Measurements from ENCODE around the gene DDR1.

DNA sequence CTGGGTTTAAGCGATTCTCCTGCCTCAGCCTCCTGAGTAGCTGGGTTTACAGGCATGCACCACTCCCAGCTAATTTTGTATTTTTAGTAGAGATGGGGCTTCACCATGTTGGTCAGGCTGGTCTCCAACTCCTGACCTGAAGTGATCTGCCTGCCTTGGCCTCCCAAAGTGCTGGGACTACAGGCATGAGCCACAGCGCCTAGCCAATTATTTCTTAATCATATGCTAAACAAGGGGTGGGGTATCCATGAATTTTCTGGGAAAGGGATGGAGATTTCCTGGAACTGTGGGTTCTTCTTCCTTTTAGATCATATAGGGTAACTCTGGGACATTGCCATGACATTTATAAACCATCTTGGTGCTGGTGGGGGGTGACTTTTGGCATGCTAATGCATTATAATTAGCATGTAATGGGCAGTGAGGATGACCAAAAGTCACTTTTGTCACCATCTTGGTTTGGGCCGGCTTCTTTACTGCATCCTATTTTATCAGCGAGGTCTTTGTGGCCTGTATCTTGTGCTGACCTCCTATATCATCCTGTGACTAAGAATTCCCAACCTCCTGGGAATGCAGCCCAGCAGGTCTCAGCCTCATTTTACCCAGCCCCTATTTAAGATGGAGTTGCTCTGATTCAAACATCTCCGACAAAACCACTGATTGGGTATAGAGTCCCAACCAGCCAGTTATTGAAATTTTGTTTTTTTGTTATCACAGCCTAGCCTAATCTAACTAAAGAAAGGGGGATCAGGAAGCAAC, 29.9 kb upstream of the DDR1 start:
- no peak for TF ChIP-seq CTCF (IDR thresholded peaks at IDR 0.05; ENCODE audit: low read depth, low read length)
- TF ChIP-seq EZH2phosphoT487 (IDR thresholded peaks at IDR 0.05; ENCODE audit: low read depth), result no peak

All from OCI-LY3 (cell line).